ENCODE results near the gene TM4SF4. TPM values are rescaled to one million over a fixed set of nuclear protein-coding genes. Genes with fewer than 3 reads are reported as not detected.

The TM4SF4 gene
- total and polyA plus RNA-seq, 8 donors, result 18.9 to 411 (median 45.8) TPM

GRCh38 chr3:149486726-149487125, 12.2 kb downstream of the TM4SF4 start:
- Histone ChIP-seq H3K9me3 (no peaks in the 10 kb centered on the region), H3K4me3 (no peak overlapping the region), H3K36me3 (peaks cover 0 to 9% (median 0%) of the 10 kb centered on the region in 3 donors), H3K27me3 (no peaks in the 10 kb centered on the region), H3K27ac (no peak overlapping the region), H3K4me1 (no peaks in the 10 kb centered on the region)
- WGBS, 2 donors, result 80 to 86% methylated on average over 5 of the region's 5 CpGs
- intact Hi-C loops (cut with DNase I), result no loop called here
- no peak for DNase-seq
- TF ChIP-seq, protein P1, sequence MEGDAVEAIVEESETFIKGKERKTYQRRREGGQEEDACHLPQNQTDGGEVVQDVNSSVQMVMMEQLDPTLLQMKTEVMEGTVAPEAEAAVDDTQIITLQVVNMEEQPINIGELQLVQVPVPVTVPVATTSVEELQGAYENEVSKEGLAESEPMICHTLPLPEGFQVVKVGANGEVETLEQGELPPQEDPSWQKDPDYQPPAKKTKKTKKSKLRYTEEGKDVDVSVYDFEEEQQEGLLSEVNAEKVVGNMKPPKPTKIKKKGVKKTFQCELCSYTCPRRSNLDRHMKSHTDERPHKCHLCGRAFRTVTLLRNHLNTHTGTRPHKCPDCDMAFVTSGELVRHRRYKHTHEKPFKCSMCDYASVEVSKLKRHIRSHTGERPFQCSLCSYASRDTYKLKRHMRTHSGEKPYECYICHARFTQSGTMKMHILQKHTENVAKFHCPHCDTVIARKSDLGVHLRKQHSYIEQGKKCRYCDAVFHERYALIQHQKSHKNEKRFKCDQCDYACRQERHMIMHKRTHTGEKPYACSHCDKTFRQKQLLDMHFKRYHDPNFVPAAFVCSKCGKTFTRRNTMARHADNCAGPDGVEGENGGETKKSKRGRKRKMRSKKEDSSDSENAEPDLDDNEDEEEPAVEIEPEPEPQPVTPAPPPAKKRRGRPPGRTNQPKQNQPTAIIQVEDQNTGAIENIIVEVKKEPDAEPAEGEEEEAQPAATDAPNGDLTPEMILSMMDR (IDR thresholded peaks at IDR 0.05), result no peak
- no peak for FAIRE-seq
- ATAC-seq, result no peak

- H3K27me3 ChIP-seq, result no peaks in the 10 kb centered on the region
- TF ChIP-seq, protein P1 (IDR thresholded peaks at IDR 0.05), result peak in 1 of 4 donors; percentile 20
- peaks cover 0 to 9% (median 0%) of the 10 kb centered on the region in 3 donors for H3K36me3 ChIP-seq
- H3K27ac ChIP-seq, result no peak overlapping the region
- 61% methylated on average over 6 of the region's 6 CpGs for WGBS, 2 donors
- no peaks in the 10 kb centered on the region for H3K9me3 ChIP-seq
- no peak for FAIRE-seq
- peak in 1 of 6 donors; percentile 42 for DNase-seq
- peak in 3 of 4 donors; percentile 21 to 53 (median 51) for ATAC-seq
- no peaks in the 10 kb centered on the region for H3K4me1 ChIP-seq
- intact Hi-C loops (cut with DNase I), result no loop called here
- H3K4me3 ChIP-seq, result no peak overlapping the region
Measured at GRCh38 chr3:149487598-149488197, 13.2 kb downstream of the TM4SF4 start.

DNA sequence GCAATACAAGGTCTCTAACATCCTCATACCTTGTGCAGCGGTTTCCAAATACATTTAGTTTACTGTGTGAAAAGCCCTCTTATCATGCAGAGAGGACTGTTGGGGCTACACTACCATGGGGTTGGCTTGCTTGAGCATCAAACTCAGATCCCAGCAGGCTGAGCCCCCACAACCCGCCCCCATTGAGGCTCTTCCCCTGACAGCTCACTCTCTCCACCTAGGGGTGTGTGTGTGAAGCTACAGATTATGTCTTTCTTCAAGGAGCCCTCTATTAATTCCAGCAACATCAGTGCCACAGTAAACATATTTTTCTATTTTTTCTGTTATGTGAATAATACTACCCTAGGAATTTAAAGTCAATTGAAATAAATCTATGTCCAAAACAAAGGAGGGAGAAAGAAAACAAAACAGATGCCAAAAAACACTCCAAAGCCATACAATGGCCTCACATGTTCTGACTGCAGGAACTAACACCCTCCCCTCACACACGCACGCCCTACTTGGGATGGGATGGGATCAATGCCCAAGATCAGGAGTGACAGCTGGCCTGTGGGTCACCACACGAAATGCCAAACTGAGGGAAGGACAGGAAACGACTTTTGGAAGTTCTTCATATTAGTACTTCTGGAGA, 14.7 kb downstream of the TM4SF4 start:
- Histone ChIP-seq H3K4me1 (no peaks in the 10 kb centered on the region), H3K36me3 (peaks cover 0 to 9% (median 0%) of the 10 kb centered on the region in 3 donors), H3K27ac (no peak overlapping the region), H3K9me3 (no peaks in the 10 kb centered on the region), H3K27me3 (no peaks in the 10 kb centered on the region), H3K4me3 (no peak overlapping the region)
- TF ChIP-seq, protein P1 (IDR thresholded peaks at IDR 0.05), result peak in 2 of 4 donors; percentile 8 to 18
- intact Hi-C loops (cut with DNase I), result no loop called here
- FAIRE-seq (no peak), DNase-seq (no peak), ATAC-seq (peak in 3 of 4 donors; percentile 34 to 59 (median 36))
- WGBS, 2 donors, result 67 to 68% methylated on average over 6 of the region's 6 CpGs

GRCh38 chr3:149490260-149490971, 15.9 kb downstream of the TM4SF4 start:
- no peak overlapping the region for H3K27ac ChIP-seq
- FAIRE-seq (no peak), ATAC-seq (no peak), DNase-seq (no peak)
- H3K9me3 ChIP-seq, result no peaks in the 10 kb centered on the region
- TF ChIP-seq, protein P1 (IDR thresholded peaks at IDR 0.05), result no peak
- no peak overlapping the region for H3K4me3 ChIP-seq
- peaks cover 0 to 9% (median 0%) of the 10 kb centered on the region in 3 donors for H3K36me3 ChIP-seq
- H3K27me3 ChIP-seq, result no peaks in the 10 kb centered on the region
- intact Hi-C loops (cut with DNase I), result no loop called here
- H3K4me1 ChIP-seq, result no peaks in the 10 kb centered on the region

All from pancreas (tissue), 10 donors.